ENCODE data around the gene PRKCE.

PRKCE gene

GRCh38 chr2:45849491-45850283, 198.2 kb downstream of the PRKCE start:
- peak; percentile 80 for DNase-seq (ENCODE audit: extremely low read depth, low read depth)
- no peak for TF ChIP-seq CTCF (IDR thresholded peaks at IDR 0.05; ENCODE audit: low read depth, low read length)

- no peak for TF ChIP-seq CTCF (IDR thresholded peaks at IDR 0.05; ENCODE audit: low read depth, low read length)
- DNase-seq (ENCODE audit: extremely low read depth, low read depth), result no peak
Measured at GRCh38 chr2:45850558-45850957, 199.1 kb downstream of the PRKCE start.

- TF ChIP-seq CTCF (IDR thresholded peaks at IDR 0.05; ENCODE audit: low read depth, low read length), result no peak
- no peak for DNase-seq (ENCODE audit: extremely low read depth, low read depth)
Measured at GRCh38 chr2:45851111-45851510, 199.6 kb downstream of the PRKCE start.

- DNase-seq (ENCODE audit: extremely low read depth, low read depth), result no peak
- TF ChIP-seq CTCF (IDR thresholded peaks at IDR 0.05; ENCODE audit: low read depth, low read length), result no peak
Measured at GRCh38 chr2:45851576-45852304, 200.3 kb downstream of the PRKCE start.

GRCh38 chr2:45852450-45853150, 201.1 kb downstream of the PRKCE start:
- no peak for DNase-seq (ENCODE audit: extremely low read depth, low read depth)
- TF ChIP-seq CTCF (IDR thresholded peaks at IDR 0.05; ENCODE audit: low read depth, low read length), result no peak

- no peak for TF ChIP-seq CTCF (IDR thresholded peaks at IDR 0.05; ENCODE audit: low read depth, low read length)
- DNase-seq (ENCODE audit: extremely low read depth, low read depth), result no peak
Measured at GRCh38 chr2:45855374-45855773, 203.9 kb downstream of the PRKCE start.

All from AG09319 (cell line).